Mucosa of stomach (tissue), 1 donor: ENCODE measurements around the gene IFIH1.

ENCODE experiments used
- H3K27me3 ChIP-seq: one replicate; pipeline ENCODE4 v1.7.0; 2013; ENCODE audit warnings: mild to moderate bottlenecking, low read length; ENCODE audit not compliant: control insufficient read depth, insufficient read depth
- H3K36me3 ChIP-seq: one replicate; pipeline ENCODE4 v1.7.0; 2013; ENCODE audit warnings: low read length; ENCODE audit not compliant: control insufficient read depth, insufficient read depth
- H3K4me1 ChIP-seq: one replicate; pipeline ENCODE4 v1.7.0; 2013; ENCODE audit warnings: mild to moderate bottlenecking, low read length; ENCODE audit not compliant: control insufficient read depth, insufficient read depth
- H3K4me3 ChIP-seq: one replicate; pipeline ENCODE4 v1.7.0; 2013; ENCODE audit warnings: low read length
- H3K9ac ChIP-seq: one replicate; pipeline ENCODE4 v1.7.0; 2013; ENCODE audit warnings: mild to moderate bottlenecking, low read length, moderate library complexity
- H3K9me3 ChIP-seq: one replicate; pipeline ENCODE4 v1.7.0; 2013; ENCODE audit warnings: mild to moderate bottlenecking, low read length, moderate library complexity; ENCODE audit not compliant: control insufficient read depth
- donor health status: Pancreatic carcinoma.

IFIH1 gene

DNA sequence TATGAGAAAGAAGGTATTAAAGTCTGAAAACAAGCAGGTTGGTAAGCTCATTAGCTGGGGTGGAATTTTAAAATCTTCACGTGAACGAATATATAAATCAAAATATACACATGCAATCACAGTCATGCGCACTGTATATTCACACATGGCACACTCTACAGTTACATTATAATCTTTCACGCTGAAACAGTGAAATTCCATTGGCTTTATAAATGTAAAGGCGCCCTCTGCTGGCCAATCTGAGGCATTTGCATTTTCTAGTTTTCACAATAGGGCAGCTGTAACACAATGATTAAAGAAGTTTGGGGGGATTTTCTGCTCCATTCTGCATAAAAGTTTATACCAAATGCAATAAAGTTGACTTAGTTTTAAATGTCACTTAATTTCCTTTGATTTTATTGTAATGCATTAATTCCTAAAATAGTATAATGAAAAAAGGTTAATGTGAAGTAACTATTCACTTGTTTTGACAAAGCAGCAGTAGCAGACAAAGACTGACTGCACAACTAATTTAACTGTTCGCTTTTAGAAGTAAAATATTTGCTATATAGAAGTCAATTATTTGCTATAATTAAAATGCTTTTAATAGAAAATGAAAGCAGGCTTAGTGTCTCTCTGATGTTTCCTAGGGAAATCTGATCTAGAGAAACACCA lies 17.2 kb downstream of the IFIH1 start:
- Histone ChIP-seq H3K9me3 (no peaks in the 10 kb centered on the region), H3K9ac (no peak overlapping the region), H3K36me3 (no peaks in the 10 kb centered on the region), H3K4me1 (no peaks in the 10 kb centered on the region), H3K27me3 (no peaks in the 10 kb centered on the region), H3K4me3 (no peak overlapping the region)

DNA sequence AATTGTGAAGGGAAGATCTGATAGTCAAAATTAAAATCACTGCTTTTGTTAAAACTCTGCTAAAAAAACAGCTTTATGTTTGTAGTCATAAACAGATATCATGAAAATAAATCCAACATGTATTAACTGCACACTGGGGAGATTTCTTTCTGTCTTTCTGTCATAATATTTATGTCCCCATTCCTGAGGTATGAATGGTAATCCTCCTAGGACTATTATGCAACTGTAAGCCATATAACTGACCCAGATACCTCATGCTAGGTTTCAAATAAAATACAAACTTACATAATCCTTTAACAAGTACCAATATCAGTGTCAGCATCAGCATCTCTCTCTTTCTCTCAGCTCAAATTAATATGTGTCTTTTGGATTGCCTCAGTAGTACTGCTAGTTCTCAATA lies 18.2 kb downstream of the IFIH1 start:
- H3K4me1 ChIP-seq, result no peaks in the 10 kb centered on the region

DNA sequence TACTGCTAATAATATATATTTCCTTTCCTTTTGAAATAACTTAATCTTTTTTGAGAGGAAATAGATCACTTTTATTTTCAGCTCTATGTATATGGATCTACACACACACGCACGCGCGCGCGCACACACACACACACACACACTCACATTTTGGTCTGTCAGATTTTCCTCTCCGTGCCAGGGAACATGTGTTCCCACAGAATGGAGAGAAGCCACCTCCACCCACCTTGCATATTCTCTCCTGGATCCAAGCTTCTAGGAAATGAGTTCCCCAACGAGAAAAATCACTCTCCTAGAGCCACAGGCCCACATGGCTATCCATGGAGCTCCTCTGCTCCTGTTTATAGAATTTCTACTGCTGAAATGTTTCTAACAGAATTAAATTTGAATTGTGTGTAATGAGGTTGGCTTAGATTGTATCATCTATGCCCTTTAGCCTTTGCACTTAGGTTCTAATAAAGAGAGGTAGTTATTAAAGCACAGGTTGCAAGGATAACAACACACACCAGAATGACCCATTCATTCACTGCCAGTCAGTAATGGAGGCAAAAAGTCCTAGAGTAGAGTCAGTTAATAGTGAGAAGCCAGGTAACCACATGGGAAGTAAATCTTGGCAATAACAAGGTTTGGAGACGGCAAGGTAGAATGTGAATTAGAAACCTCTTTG lies 19.7 kb downstream of the IFIH1 start:
- no peaks in the 10 kb centered on the region for H3K9me3 ChIP-seq
- no peaks in the 10 kb centered on the region for H3K4me1 ChIP-seq
- H3K36me3 ChIP-seq, result no peaks in the 10 kb centered on the region
- no peak overlapping the region for H3K9ac ChIP-seq
- H3K27me3 ChIP-seq, result no peaks in the 10 kb centered on the region
- H3K4me3 ChIP-seq, result no peak overlapping the region

More for the DNA sequence above, 18.2 kb downstream of the IFIH1 start:
- H3K9ac ChIP-seq, result no peak overlapping the region
- no peak overlapping the region for H3K4me3 ChIP-seq
- no peaks in the 10 kb centered on the region for H3K27me3 ChIP-seq
- no peaks in the 10 kb centered on the region for H3K9me3 ChIP-seq
- H3K36me3 ChIP-seq, result no peaks in the 10 kb centered on the region

DNA sequence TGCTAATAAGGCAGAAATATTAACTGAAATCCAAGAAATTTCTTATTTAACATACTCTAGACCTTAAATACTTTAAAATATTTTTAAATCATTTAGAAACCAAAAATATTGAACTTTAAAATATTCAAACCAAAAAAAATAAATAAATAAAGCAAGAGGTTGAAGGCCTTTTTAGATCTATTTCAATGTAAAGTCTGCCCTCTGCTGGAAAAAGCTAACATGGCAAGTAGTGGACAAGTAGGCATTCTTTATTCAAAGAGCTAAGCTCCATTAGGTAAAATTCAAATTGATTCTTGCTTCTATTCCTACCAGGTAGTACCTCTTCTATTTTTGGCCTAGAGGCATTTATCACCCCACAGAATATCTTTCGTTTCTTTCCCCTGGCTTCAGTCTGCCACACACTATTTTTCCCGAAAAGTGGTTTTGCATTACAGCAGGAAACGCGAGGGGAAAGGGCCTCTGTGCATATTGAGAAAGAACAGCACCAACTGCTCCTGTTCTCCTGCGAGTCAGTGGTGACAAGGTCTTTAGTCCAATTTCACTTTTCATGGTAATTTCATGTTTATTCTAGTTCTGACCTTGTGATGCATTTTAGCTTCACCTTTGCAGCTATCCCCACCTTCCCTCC lies 20.4 kb downstream of the IFIH1 start:
- Histone ChIP-seq H3K4me3 (no peak overlapping the region), H3K9me3 (no peaks in the 10 kb centered on the region), H3K4me1 (no peaks in the 10 kb centered on the region), H3K36me3 (no peaks in the 10 kb centered on the region), H3K27me3 (no peaks in the 10 kb centered on the region), H3K9ac (no peak overlapping the region)

DNA sequence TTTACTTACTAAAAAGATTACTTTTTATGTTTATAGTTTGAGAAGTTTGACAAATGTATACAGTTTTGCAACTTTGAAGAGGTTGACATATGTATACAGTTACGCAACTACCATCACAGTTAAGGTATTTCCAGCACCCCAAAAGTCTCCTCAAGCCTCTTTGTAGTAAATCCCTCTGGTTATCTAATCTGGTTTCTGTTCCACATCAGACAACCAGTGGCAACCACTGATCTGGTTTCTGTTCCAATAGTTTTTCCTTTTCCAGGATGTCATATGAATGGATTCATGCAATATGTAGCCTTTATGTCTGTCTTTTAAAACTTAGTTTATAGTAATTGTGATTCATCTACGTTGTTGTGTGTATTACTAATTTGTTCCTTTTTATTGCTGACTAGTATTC lies 23.5 kb downstream of the IFIH1 start:
- Histone ChIP-seq H3K36me3 (no peaks in the 10 kb centered on the region), H3K27me3 (no peaks in the 10 kb centered on the region), H3K9ac (no peak overlapping the region), H3K4me1 (no peaks in the 10 kb centered on the region), H3K4me3 (no peak overlapping the region), H3K9me3 (no peaks in the 10 kb centered on the region)

DNA sequence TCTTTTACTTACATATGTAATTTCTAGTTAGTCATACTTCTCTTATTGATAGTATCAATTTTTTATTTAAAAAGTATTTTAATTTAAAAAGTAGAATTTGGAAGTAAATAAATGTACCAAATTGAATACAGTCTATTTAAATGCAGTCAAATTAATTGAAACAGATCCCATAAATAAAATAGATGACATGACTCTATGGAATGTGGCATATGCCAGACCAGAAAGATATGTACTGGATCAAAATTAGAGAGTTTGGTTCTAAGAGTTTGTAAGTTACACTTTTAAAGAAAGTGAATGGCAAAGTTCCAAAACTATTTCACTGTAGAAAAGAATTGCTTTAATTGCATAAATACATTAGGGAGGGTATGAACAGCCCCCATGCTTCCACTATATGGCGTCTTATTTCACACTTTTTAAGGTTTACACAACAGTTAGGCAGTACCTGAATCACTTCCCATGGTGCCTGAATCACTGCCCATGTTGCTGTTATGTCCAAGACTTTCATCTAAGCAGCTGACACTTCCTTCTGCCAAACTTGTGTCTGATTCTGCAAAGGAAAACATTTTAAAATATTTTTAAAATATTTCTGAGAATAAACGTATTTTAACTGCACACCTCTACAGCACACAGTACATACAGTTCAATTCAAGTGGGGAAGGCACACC lies 25.2 kb downstream of the IFIH1 start:
- no peak overlapping the region for H3K9ac ChIP-seq
- no peaks in the 10 kb centered on the region for H3K4me1 ChIP-seq
- H3K27me3 ChIP-seq, result no peaks in the 10 kb centered on the region
- no peaks in the 10 kb centered on the region for H3K36me3 ChIP-seq
- no peak overlapping the region for H3K4me3 ChIP-seq
- no peaks in the 10 kb centered on the region for H3K9me3 ChIP-seq

GRCh38 chr2:162291748-162292147 lies 26.7 kb downstream of the IFIH1 start:
- no peaks in the 10 kb centered on the region for H3K9me3 ChIP-seq

GRCh38 chr2:162282765-162283425 lies 35.6 kb downstream of the IFIH1 start:
- no peaks in the 10 kb centered on the region for H3K36me3 ChIP-seq

More at GRCh38 chr2:162291748-162292147, 26.7 kb downstream of the IFIH1 start:
- no peak overlapping the region for H3K4me3 ChIP-seq
- H3K9ac ChIP-seq, result no peak overlapping the region
- no peaks in the 10 kb centered on the region for H3K36me3 ChIP-seq
- H3K27me3 ChIP-seq, result no peaks in the 10 kb centered on the region
- H3K4me1 ChIP-seq, result no peaks in the 10 kb centered on the region

GRCh38 chr2:162280654-162281053 lies 37.8 kb downstream of the IFIH1 start:
- H3K4me3 ChIP-seq, result no peak overlapping the region
- no peaks in the 10 kb centered on the region for H3K36me3 ChIP-seq
- no peaks in the 10 kb centered on the region for H3K27me3 ChIP-seq
- H3K4me1 ChIP-seq, result no peaks in the 10 kb centered on the region
- H3K9me3 ChIP-seq, result no peaks in the 10 kb centered on the region
- no peak overlapping the region for H3K9ac ChIP-seq

More at GRCh38 chr2:162282765-162283425, 35.6 kb downstream of the IFIH1 start:
- H3K9me3 ChIP-seq, result no peaks in the 10 kb centered on the region
- no peak overlapping the region for H3K9ac ChIP-seq
- no peaks in the 10 kb centered on the region for H3K4me1 ChIP-seq
- no peak overlapping the region for H3K4me3 ChIP-seq
- no peaks in the 10 kb centered on the region for H3K27me3 ChIP-seq

- no peaks in the 10 kb centered on the region for H3K4me1 ChIP-seq
- H3K9ac ChIP-seq, result no peak overlapping the region
- H3K4me3 ChIP-seq, result no peak overlapping the region
- no peaks in the 10 kb centered on the region for H3K36me3 ChIP-seq
- H3K9me3 ChIP-seq, result no peaks in the 10 kb centered on the region
- no peaks in the 10 kb centered on the region for H3K27me3 ChIP-seq
These were observed 41.1 kb downstream of the IFIH1 start for GRCh38 chr2:162277381-162277780.

GRCh38 chr2:162267996-162268395 lies 50.5 kb downstream of the IFIH1 start:
- Histone ChIP-seq H3K4me1 (no peaks in the 10 kb centered on the region), H3K9me3 (no peaks in the 10 kb centered on the region), H3K9ac (no peak overlapping the region), H3K36me3 (no peaks in the 10 kb centered on the region), H3K4me3 (no peak overlapping the region), H3K27me3 (no peaks in the 10 kb centered on the region)
